ENCODE data around the gene SPPL2C. TPM values are rescaled to one million over a fixed set of nuclear protein-coding genes. Genes with fewer than 3 reads are reported as not detected.

Gene SPPL2C
- total and polyA plus RNA-seq, 7 donors = 0.60 TPM; not detected in 6

- Histone ChIP-seq H3K36me3 (no peaks in the 10 kb centered on the region), H3K27me3 (peaks cover 0 to 12% (median 0%) of the 10 kb centered on the region in 3 donors), H3K4me3 (no peak overlapping the region), H3K27ac (no peak overlapping the region), H3K4me1 (no peaks in the 10 kb centered on the region), H3K9me3 (no peaks in the 10 kb centered on the region)
- TF ChIP-seq EP300 (IDR thresholded peaks at IDR 0.05) (no peak), CTCF (IDR thresholded peaks at IDR 0.05) (no peak), POLR2A (IDR thresholded peaks at IDR 0.05) (no peak), POLR2AphosphoS5 (IDR thresholded peaks at IDR 0.05) (no peak)
- DNase-seq = no peak
- 75 to 80% methylated on average over 7 of the region's 7 CpGs for WGBS, 2 donors
- intact Hi-C loops (cut with DNase I) = no loop called here
Measured at GRCh38 chr17:45824475-45824874, 20.2 kb upstream of the SPPL2C start.

GRCh38 chr17:45824901-45825492 lies 19.7 kb upstream of the SPPL2C start:
- no peaks in the 10 kb centered on the region for H3K9me3 ChIP-seq
- peaks cover 0 to 15% (median 0%) of the 10 kb centered on the region in 3 donors for H3K27me3 ChIP-seq
- WGBS, 2 donors = 81 to 83% methylated on average over 13 of the region's 13 CpGs
- no peak overlapping the region for H3K27ac ChIP-seq
- H3K4me1 ChIP-seq = no peaks in the 10 kb centered on the region
- intact Hi-C loops (cut with DNase I) = no loop called here
- H3K4me3 ChIP-seq = no peak overlapping the region
- TF ChIP-seq CTCF (IDR thresholded peaks at IDR 0.05) (no peak), POLR2A (IDR thresholded peaks at IDR 0.05) (no peak), EP300 (IDR thresholded peaks at IDR 0.05) (no peak), POLR2AphosphoS5 (IDR thresholded peaks at IDR 0.05) (no peak)
- DNase-seq = no peak
- no peaks in the 10 kb centered on the region for H3K36me3 ChIP-seq

- H3K4me3 ChIP-seq = no peak overlapping the region
- H3K4me1 ChIP-seq = no peaks in the 10 kb centered on the region
- no peak for DNase-seq
- H3K9me3 ChIP-seq = no peaks in the 10 kb centered on the region
- H3K36me3 ChIP-seq = no peaks in the 10 kb centered on the region
- no peak overlapping the region for H3K27ac ChIP-seq
- 88 to 89% methylated on average over 14 of the region's 14 CpGs for WGBS, 2 donors
- peaks cover 0 to 15% (median 0%) of the 10 kb centered on the region in 3 donors for H3K27me3 ChIP-seq
- intact Hi-C loops (cut with DNase I) = no loop called here
- no peak for TF ChIP-seq CTCF (IDR thresholded peaks at IDR 0.05)
- TF ChIP-seq POLR2A (IDR thresholded peaks at IDR 0.05) = no peak
- TF ChIP-seq EP300 (IDR thresholded peaks at IDR 0.05) = no peak
- no peak for TF ChIP-seq POLR2AphosphoS5 (IDR thresholded peaks at IDR 0.05)
Measured at GRCh38 chr17:45825792-45826191, 18.9 kb upstream of the SPPL2C start.

GRCh38 chr17:45826919-45827588 lies 17.6 kb upstream of the SPPL2C start:
- Histone ChIP-seq H3K27ac (no peak overlapping the region), H3K36me3 (no peaks in the 10 kb centered on the region), H3K4me3 (no peak overlapping the region), H3K27me3 (peaks cover 0 to 15% (median 0%) of the 10 kb centered on the region in 3 donors), H3K4me1 (no peaks in the 10 kb centered on the region), H3K9me3 (no peaks in the 10 kb centered on the region)
- no peak for DNase-seq
- no peak for TF ChIP-seq POLR2AphosphoS5 (IDR thresholded peaks at IDR 0.05)
- no peak for TF ChIP-seq CTCF (IDR thresholded peaks at IDR 0.05)
- TF ChIP-seq EP300 (IDR thresholded peaks at IDR 0.05) = no peak
- TF ChIP-seq POLR2A (IDR thresholded peaks at IDR 0.05) = no peak
- WGBS, 2 donors = 84 to 88% methylated on average over 16 of the region's 16 CpGs
- intact Hi-C loops (cut with DNase I) = no loop called here

Data from sigmoid colon (tissue), 7 donors.